GM12878 (cell line): ENCODE measurements around the gene NT5DC3. TPM values are rescaled to one million over a fixed set of nuclear protein-coding genes. Genes with fewer than 3 reads are reported as not detected.

Experiments
- ATAC-seq: fragments of 200-7000 bp; cut with Tn5 transposase; 3 replicates; pipeline ENCODE4 v1.9.1; 2020; ENCODE audit warnings: mild to moderate bottlenecking, moderate library complexity
- BruUV-seq: library from RNA; stranded (reverse); fragments of 400-500 nt; replicated peaks from 2 replicates; lab custom pipeline; 2021; lab: Mats Ljungman, UMichigan
- CTCF ChIA-PET: fragments of 300-600 bp; sonication (Branson Sonifier 250); formaldehyde crosslinking; extraction: SDS; loops from one replicate; lab custom pipeline; 2021; ENCODE audit warnings: inconsistent platforms; lab: Yijun Ruan, JAX
- POLR2A ChIA-PET: fragments of 350-600 bp; formaldehyde crosslinking; extraction: SDS; loops from one replicate; lab custom pipeline; 2021; ENCODE audit warnings: inconsistent platforms; lab: Charles Lee
- RAD21 ChIA-PET: fragments of 300-600 bp; sonication (Branson Sonifier 250); formaldehyde crosslinking; loops from one replicate; lab custom pipeline; 2023; ENCODE audit warnings: antibody characterized with exemption; ENCODE audit not compliant: unreplicated experiment; lab: Charles Lee
- SMC1A ChIA-PET: fragments of 300-600 bp; sonication (Branson Sonifier 250); formaldehyde crosslinking; loops from one replicate; lab custom pipeline; 2023; ENCODE audit not compliant: unreplicated experiment, uncharacterized antibody; lab: Charles Lee
- DNase-seq: peaks from one replicate; pipeline ENCODE4 v3.0.0-alpha.2; 2011; ENCODE audit warnings: low read depth, low spot score
- FAIRE-seq: peaks from 3 replicates; lab custom pipeline; 2011; peaks lifted over from hg19 to GRCh38; lab: Jason Lieb, UNC
- H2AFZ ChIP-seq: 2 replicates; pipeline ENCODE4 v1.6.0; 2011; ENCODE audit warnings: low read depth, low read length, control low read depth; ENCODE audit not compliant: control insufficient read depth
- H3K27ac ChIP-seq: 2 replicates; pipeline ENCODE4 v1.5.1; 2011; ENCODE audit warnings: control low read depth; ENCODE audit not compliant: control insufficient read depth, insufficient read depth
- H3K27me3 ChIP-seq, 2 experiments: replicated peaks in 1 of 2; 2 replicates each; pipeline versions ENCODE4 v1.6.0 to v1.6.1; 2011; ENCODE audit warnings: low read length in 1 of 2; ENCODE audit not compliant: control insufficient read depth in 2 of 2, insufficient read depth in 2 of 2
- H3K36me3 ChIP-seq, 2 experiments: 2 replicates each; pipeline ENCODE4 v1.5.1; 2011; ENCODE audit warnings: low read length in 1 of 2; ENCODE audit not compliant: control insufficient read depth in 2 of 2, insufficient read depth in 2 of 2
- H3K4me1 ChIP-seq: 2 replicates; pipeline ENCODE4 v1.6.1; 2011; ENCODE audit warnings: mild to moderate bottlenecking, low read length, moderate library complexity, mixed read lengths; ENCODE audit not compliant: control insufficient read depth, insufficient read depth
- H3K4me2 ChIP-seq: 2 replicates; pipeline ENCODE4 v1.6.0; 2011; ENCODE audit warnings: control low read depth; ENCODE audit not compliant: control insufficient read depth, insufficient read depth
- H3K4me3 ChIP-seq: fragments of 200-600 bp; sonication (generic); 2 replicates; pipeline ENCODE4 v1.5.1; 2016
- H3K79me2 ChIP-seq: 2 replicates; pipeline ENCODE4 v1.6.0; 2011; ENCODE audit warnings: low read length; ENCODE audit not compliant: control insufficient read depth, insufficient read depth
- H3K9ac ChIP-seq: 2 replicates; pipeline ENCODE4 v1.8.0; 2011; ENCODE audit warnings: low read length, control low read depth, mixed read lengths; ENCODE audit not compliant: control insufficient read depth, insufficient read depth
- H3K9me3 ChIP-seq: replicated peaks from 3 replicates; pipeline ENCODE4 v1.5.1; 2011; ENCODE audit warnings: mild to moderate bottlenecking, low read length; ENCODE audit not compliant: control insufficient read depth, insufficient read depth
- H4K20me1 ChIP-seq: 2 replicates; pipeline ENCODE4 v1.6.0; 2011; ENCODE audit not compliant: control insufficient read depth, insufficient read depth
- CBX5 ChIP-seq: sonication (generic); IDR thresholded peaks from 2 replicates; pipeline ENCODE4 v1.6.1; 2016; ENCODE audit warnings: low read depth, moderate library complexity, mild to moderate bottlenecking, inconsistent platforms
- MLLT1 ChIP-seq: fragments of 450-650 bp; IDR thresholded peaks from 2 replicates; pipeline ENCODE4 v1.6.1; 2016; ENCODE audit warnings: mild to moderate bottlenecking
- NBN ChIP-seq: fragments of 450-650 bp; IDR thresholded peaks from 2 replicates; pipeline ENCODE4 v1.6.1; 2016
- TBL1XR1 ChIP-seq: IDR thresholded peaks from 2 replicates; pipeline ENCODE4 v1.6.1; 2012; ENCODE audit warnings: low read depth, low read length, improper control_type of control experiment
- WRNIP1 ChIP-seq: IDR thresholded peaks from 2 replicates; pipeline ENCODE4 v1.6.1; 2011; ENCODE audit warnings: low read depth, low read length, improper control_type of control experiment, borderline replicate concordance
- ZBED1 ChIP-seq: IDR thresholded peaks from 2 replicates; pipeline ENCODE4 v1.6.1; 2016; ENCODE audit warnings: borderline replicate concordance
- ZBTB33 ChIP-seq: fragments of 450-650 bp; IDR thresholded peaks from 2 replicates; pipeline ENCODE4 v1.6.1; 2017; ENCODE audit warnings: mild to moderate bottlenecking
- ZBTB40 ChIP-seq: fragments of 450-650 bp; IDR thresholded peaks from 2 replicates; pipeline ENCODE4 v1.6.1; 2016; ENCODE audit warnings: mild to moderate bottlenecking, moderate library complexity, borderline replicate concordance
- WGBS: methylation state at CpG from one replicate; pipeline ENCODE4 v1.1.6; 2016; ENCODE audit warnings: low lambda C conversion rate; ENCODE audit not compliant: insufficient replicate concordance, insufficient coverage; ENCODE audit errors: missing lambda C conversion rate; 5-methylcytosine and 5-hydroxymethylcytosine counted together
- in situ Hi-C: fragments of 300-500 bp; cut with MboI; formaldehyde crosslinking; loops from 9 replicates; pipeline ENCODE4 v1.14.3; 2018; ENCODE audit warnings: mixed read lengths
- intact Hi-C: fragments of 100-400 bp; cut with micrococcal nuclease; formaldehyde crosslinking; loops from one replicate; pipeline ENCODE4 v1.14.2; 2022; ENCODE audit not compliant: unreplicated experiment
- polyA plus RNA-seq, 11 experiments: library from polyadenylated mRNA; depleted of rRNA in 4 of 11; unstranded in 6 of 11; stranded (reverse) in 5 of 11; fragments of >200 nt; fragmentation: Nextera tagmentation in 4 of 11; fragmentation: Illumina TruSeq in 1 of 11; extraction: Ambion mirVana in 4 of 11; extraction: Trizol in 1 of 11; gene quantifications; 1 replicate in 1 of 11; 2 replicates in 10 of 11; pipeline versions ENCODE4 v1.2.1 to v1.2.3, GENCODE V29; 2011 to 2016; ENCODE audit warnings: inconsistent platforms in 2 of 11, missing spikeins in 2 of 11, low read depth in 1 of 11
- total RNA-seq, 4 experiments: library from RNA; depleted of rRNA in 3 of 4; stranded (reverse); fragments of >200 nt in 3 of 4; fragmentation: Illumina TruSeq in 1 of 4; extraction: Trizol in 1 of 4; gene quantifications; 2 replicates each; pipeline versions ENCODE4 v1.2.1 to v1.2.3, GENCODE V29; 2013 to 2021

NT5DC3 gene
- total and polyA plus RNA-seq, 10 of the 15 experiments (the other 5 are each of a cell fraction or from before 2014, with no cell fraction given), result 2.0 to 12.4 (median 5.9) TPM

GRCh38 chr12:103833095-103833775 lies 7.8 kb downstream of the NT5DC3 start:
- ChIA-PET CTCF (interaction anchor here (1.0 to 3.0 kb wide), 8 partner anchors 8 to 276 kb away, joined by 3 to 14 read pairs (median 4); partner anchors contain the start of gene NT5DC3), POLR2A (interaction anchor here (0.7 kb wide), 1 partner anchor 106 kb away, joined by 3 read pairs; no protein-coding TSS in a partner anchor), SMC1A (interaction anchor here (0.8 to 2.9 kb wide), 4 partner anchors 8 to 276 kb away, joined by 3 to 9 read pairs (median 4); no protein-coding TSS in a partner anchor), RAD21 (interaction anchor here (1.2 to 1.7 kb wide), 2 partner anchors 44 to 443 kb away, joined by 4 to 5 read pairs; no protein-coding TSS in a partner anchor)
- Histone ChIP-seq H2AFZ (peak overlapping the region; percentile 68; the same call in 1 of the 2 replicates), H3K79me2 (no peaks in the 10 kb centered on the region; the same call in 1 of the 2 replicates), H3K36me3 (no peaks in the 10 kb centered on the region), H3K9me3 (no peaks in the 10 kb centered on the region), H3K4me3 (0 out of 2 replicates have a peak overlapping the region, but pooled peaks have one; percentile 9), H3K4me1 (peaks cover 6% of the 10 kb centered on the region; the same call in 1 of the 2 replicates), H3K27me3 (no peaks in the 10 kb centered on the region), H3K9ac (no peak overlapping the region), H3K4me2 (peak overlapping the region; percentile 36), H3K27ac (no peak overlapping the region), H4K20me1 (no peaks in the 10 kb centered on the region)
- in situ Hi-C loops (no loop called here), intact Hi-C loops (no loop called here)
- FAIRE-seq (no peak), ATAC-seq (no peak), DNase-seq (no peak)
- no TSS peak for BruUV-seq
- 89% methylated on average over 6 of the region's 6 CpGs for WGBS
- TF ChIP-seq WRNIP1 (no peak), ZBTB33 (no peak), ZBTB40 (no peak), TBL1XR1 (no peak), CBX5 (no peak), MLLT1 (no peak), NBN (no peak), ZBED1 (no peak)
